Uterus (tissue), 2 donors: ENCODE data around the gene HSPA4.

Experiments used
- CTCF ChIP-seq, 4 experiments: fragments of 200-600 bp in 2 of 4; fragments of 450-650 bp in 2 of 4; sonication (generic) in 2 of 4; IDR thresholded peaks; one replicate each; pipeline ENCODE4 v1.5.1; 2016 to 2019; ENCODE audit warnings: antibody characterized with exemption in 4 of 4, mild to moderate bottlenecking in 2 of 4, moderate library complexity in 1 of 4
- POLR2A ChIP-seq, 2 donors: fragments of 450-650 bp; IDR thresholded peaks; one replicate each; pipeline ENCODE4 v1.6.1; 2016; ENCODE audit warnings: antibody characterized with exemption in 2 of 2, mild to moderate bottlenecking in 1 of 2, moderate library complexity in 1 of 2

GRCh38 chr5:133081036-133081435, 29.2 kb downstream of the HSPA4 start:
- TF ChIP-seq CTCF (IDR thresholded peaks at IDR 0.05) (no peak), POLR2A (IDR thresholded peaks at IDR 0.05) (no peak)
